A549 (cell line): ENCODE measurements around the gene HOXA13.

Experiments used
- CBX8 ChIP-seq: fragments of 200-600 bp; sonication (generic); IDR thresholded peaks from 2 replicates; pipeline ENCODE4 v1.6.1; 2016
- CTCF ChIP-seq: fragments of >200 bp; sonication (Bioruptor Twin); formaldehyde crosslinking; IDR thresholded peaks from 3 replicates; pipeline ENCODE4 v1.5.1; 2016
- HMGXB4 ChIP-seq: fragments of 250-450 bp; sonication (Bioruptor Pico); IDR thresholded peaks from 2 replicates; pipeline ENCODE4 v1.5.0; 2021; ENCODE audit warnings: mild to moderate bottlenecking, moderate library complexity, borderline replicate concordance
- MAX ChIP-seq: IDR thresholded peaks from 2 replicates; pipeline ENCODE4 v1.6.1; 2012
- PBX3 ChIP-seq: IDR thresholded peaks from 2 replicates; pipeline ENCODE4 v1.6.1; 2012
- POLR2A ChIP-seq: IDR thresholded peaks from 2 replicates; pipeline ENCODE4 v1.6.1; 2012; ENCODE audit warnings: mild to moderate bottlenecking, low read length
- RAD21 ChIP-seq, 2 experiments: fragments of >200 bp in 1 of 2; sonication (Bioruptor Twin) in 1 of 2; formaldehyde crosslinking in 1 of 2; IDR thresholded peaks in 1 of 2; conservative IDR thresholded peaks in 1 of 2; 2 replicates in 1 of 2; 3 replicates in 1 of 2; pipeline ENCODE4 v1.6.1; 2012 to 2018; ENCODE audit warnings: inconsistent platforms in 1 of 2
- REST ChIP-seq: fragments of 200-600 bp; sonication (generic); IDR thresholded peaks from 2 replicates; pipeline ENCODE4 v1.6.1; 2016; ENCODE audit warnings: antibody characterized with exemption, mild to moderate bottlenecking, moderate library complexity
- RFX5 ChIP-seq: fragments of 450-650 bp; IDR thresholded peaks from 2 replicates; pipeline ENCODE4 v1.7.1; 2014; ENCODE audit warnings: antibody characterized with exemption, mild to moderate bottlenecking, moderate library complexity
- USF2 ChIP-seq: fragments of 450-650 bp; IDR thresholded peaks from 2 replicates; pipeline ENCODE4 v1.6.1; 2014; ENCODE audit warnings: antibody characterized with exemption

- TF ChIP-seq MAX (no peak), CTCF (no peak), RAD21 (conservative IDR thresholded peaks at IDR 0.05 in 1 of 2, IDR thresholded peaks at IDR 0.05 in 1 of 2) (no peak), USF2 (no peak), POLR2A (no peak), HMGXB4 (no peak), RFX5 (no peak), CBX8 (no peak), PBX3 (no peak), REST (no peak)
These were observed 8.6 kb downstream of the HOXA13 start for GRCh38 chr7:27191161-27191731.
